ENCODE results near the gene THADA.

GRCh38 chr2:43576981-43577892 is 18.6 kb downstream of the THADA start:
- TF ChIP-seq CTCF (optimal IDR thresholded peaks at IDR 0.05 in 1 of 3, IDR thresholded peaks at IDR 0.05 in 1 of 3, conservative IDR thresholded peaks at IDR 0.05 in 1 of 3; ENCODE audit: extremely low read depth in 1 of 3, insufficient read depth in 2 of 3, low read length in 3 of 3): peak; percentile 55 to 63 (median 56)
- TF ChIP-seq EZH2 (IDR thresholded peaks at IDR 0.05; ENCODE audit: low read length): no peak

Data from keratinocyte (primary cell).